ENCODE data around the gene FIG4.

DNA sequence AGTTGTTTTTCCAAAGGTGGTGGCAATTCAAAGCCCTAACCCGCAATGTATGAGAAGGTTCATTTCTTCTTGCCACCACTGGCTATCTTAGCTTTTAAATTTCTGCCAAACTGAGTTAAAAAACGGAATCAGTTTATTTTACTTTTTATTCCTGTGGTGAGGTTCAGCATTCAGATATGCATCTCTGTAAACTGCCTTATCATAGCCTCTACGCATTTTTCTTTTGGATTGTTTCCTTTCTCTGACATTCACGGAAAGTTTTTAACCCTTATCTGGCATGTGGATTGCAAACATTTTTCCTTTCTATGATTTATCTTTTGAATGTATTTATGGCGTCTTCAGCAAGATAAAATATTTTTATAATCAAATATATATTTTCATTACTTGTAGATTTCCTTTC is 37.8 kb upstream of the FIG4 start:
- no peak for TF ChIP-seq POLR2A (IDR thresholded peaks at IDR 0.05)
- TF ChIP-seq, protein P1, sequence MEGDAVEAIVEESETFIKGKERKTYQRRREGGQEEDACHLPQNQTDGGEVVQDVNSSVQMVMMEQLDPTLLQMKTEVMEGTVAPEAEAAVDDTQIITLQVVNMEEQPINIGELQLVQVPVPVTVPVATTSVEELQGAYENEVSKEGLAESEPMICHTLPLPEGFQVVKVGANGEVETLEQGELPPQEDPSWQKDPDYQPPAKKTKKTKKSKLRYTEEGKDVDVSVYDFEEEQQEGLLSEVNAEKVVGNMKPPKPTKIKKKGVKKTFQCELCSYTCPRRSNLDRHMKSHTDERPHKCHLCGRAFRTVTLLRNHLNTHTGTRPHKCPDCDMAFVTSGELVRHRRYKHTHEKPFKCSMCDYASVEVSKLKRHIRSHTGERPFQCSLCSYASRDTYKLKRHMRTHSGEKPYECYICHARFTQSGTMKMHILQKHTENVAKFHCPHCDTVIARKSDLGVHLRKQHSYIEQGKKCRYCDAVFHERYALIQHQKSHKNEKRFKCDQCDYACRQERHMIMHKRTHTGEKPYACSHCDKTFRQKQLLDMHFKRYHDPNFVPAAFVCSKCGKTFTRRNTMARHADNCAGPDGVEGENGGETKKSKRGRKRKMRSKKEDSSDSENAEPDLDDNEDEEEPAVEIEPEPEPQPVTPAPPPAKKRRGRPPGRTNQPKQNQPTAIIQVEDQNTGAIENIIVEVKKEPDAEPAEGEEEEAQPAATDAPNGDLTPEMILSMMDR (IDR thresholded peaks at IDR 0.05): no peak

Data from stomach (tissue), 4 donors.